Right renal pelvis (tissue), 4 donors: ENCODE data around the gene KRT74. TPM values are rescaled to one million over a fixed set of nuclear protein-coding genes. Genes with fewer than 3 reads are reported as not detected.

Experiments used
- DNase-seq, 4 donors: peaks; one replicate each; pipeline ENCODE4 v3.0.0-alpha.2; 2013; ENCODE audit warnings: low read depth in 4 of 4, low spot score in 3 of 4, missing footprints in 1 of 4
- polyA plus RNA-seq, 4 donors: library from polyadenylated mRNA; unstranded; fragments of 120-200 nt; gene quantifications; one replicate each; pipeline ENCODE4 v1.2.1, GENCODE V29; 2013; ENCODE audit not compliant: insufficient read length in 4 of 4

The KRT74 gene
- polyA plus RNA-seq, 4 donors, result not detected

DNA sequence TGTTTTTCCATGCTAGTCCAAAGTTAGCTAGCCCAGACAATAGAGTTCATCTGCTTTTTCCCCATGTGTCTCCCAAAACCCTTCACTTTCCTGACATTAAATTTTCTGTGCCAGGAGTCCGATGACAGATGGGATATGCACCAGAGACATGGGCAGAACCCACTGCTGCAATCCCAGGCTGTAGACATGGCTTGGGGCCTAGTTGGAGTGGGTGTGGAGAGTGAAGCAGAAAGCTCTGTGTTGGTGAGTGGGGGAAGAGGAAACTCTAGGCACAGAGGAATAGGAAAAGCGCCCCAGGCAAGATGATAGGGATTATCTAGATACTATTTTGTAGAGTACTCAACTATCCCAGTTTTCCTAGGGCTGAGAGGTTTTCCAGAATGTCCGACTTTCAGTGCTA, 4.8 kb upstream of the KRT74 start:
- no peak for DNase-seq

DNA sequence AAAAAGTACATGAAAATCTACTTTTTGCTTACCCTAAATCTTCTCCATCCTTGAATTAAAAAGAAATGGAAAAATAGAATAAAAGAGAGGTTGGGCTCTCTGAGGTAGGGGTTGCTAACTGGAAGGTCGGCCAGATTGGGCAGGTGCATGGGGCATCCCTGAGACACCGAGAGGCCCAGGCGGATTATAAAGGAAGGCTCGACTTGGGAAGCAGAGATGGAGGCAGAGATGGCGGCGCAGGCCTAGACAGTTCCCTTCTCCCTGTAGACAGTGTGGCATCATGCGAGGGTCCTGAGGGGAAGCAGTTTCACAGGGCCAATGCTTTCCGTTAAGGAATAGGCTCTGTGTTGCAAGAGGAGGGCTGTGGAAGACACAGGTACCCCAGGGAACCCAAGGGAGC, 3.7 kb upstream of the KRT74 start:
- DNase-seq, result no peak

- no peak for DNase-seq
Measured at GRCh38 chr12:52575948-52576347, 2.3 kb upstream of the KRT74 start.

GRCh38 chr12:52575256-52575655, 1.6 kb upstream of the KRT74 start:
- no peak for DNase-seq

DNA sequence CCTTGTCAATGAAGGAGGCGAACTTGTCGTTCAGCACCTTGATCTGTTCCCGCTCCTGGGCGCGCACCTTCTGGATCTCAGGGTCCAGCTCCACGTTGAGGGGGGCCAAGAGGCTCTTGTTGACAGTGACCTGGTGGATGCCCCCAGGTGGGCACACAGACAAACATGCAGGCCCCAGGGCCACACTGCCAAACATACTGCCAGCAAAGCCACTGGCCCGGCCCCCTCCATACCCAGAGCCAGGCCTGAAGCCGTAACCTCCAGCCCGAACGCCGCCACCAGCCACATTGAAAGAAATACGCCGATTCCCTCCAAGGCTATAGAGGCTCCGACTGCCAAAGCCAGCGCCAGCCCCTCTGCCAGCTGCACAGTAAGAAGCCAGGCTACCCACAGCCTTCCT, 337 bp downstream of the KRT74 start:
- DNase-seq, result no peak

DNA sequence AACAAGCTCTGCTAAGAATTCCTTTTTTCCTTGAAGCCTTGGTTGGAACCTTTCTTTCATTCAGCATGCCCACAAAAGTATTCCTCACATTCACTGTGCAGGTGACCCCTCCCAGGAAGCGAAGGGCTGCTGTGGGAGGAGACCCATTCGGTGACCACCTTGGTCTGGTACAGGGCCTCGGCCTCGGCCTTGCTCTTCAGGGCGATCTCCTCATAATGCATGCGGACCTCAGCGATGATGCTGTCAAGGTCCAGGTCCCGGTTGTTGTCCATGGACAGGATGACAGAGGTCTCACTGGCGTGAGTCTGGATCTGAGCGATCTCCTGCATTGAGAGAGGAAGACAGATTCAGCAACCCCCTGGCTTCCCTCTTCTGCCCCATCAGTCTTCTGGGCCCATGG, 3.1 kb downstream of the KRT74 start:
- no peak for DNase-seq

DNA sequence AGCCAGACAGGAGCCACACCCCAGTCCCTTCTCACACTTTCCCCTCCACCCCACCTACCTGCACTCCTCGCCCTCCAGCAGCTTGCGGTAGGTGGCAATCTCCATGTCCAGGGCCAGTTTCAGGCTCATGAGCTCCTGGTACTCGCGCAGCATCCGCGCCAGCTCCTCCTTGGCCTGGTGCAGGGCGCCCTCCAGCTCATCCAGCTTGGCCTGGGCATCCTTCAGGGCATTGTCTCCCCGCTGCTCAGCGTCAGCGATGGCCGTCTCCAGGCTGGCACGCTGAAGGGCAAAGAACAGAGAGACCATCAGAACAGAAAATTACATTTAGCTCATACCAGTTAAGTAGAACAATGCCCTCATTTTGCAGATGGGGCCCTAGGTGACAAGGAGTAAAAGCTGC, 5.5 kb downstream of the KRT74 start:
- no peak for DNase-seq

DNA sequence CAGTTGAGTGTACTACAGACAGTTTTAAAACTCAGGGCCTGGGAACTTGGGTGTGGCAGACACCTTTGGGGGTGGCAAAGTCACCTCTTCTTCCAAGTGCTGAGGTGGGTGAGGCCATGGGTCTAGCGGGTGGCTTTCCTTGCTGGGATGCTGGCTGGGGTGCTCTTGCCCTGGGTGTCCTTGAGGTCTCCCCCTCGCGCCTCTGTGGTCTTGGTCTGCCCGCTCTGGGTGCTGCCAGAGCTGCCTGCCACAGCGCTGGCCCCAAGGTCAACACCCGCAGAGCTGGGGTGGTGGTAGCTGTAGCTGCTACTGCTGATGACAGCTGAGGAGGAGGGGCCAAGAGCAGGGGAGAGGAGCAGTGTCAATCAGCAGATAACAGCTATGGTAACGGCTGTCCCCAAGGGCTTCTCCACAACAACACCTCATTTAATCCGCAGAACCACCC, 6.8 kb downstream of the KRT74 start:
- DNase-seq, result no peak

DNA sequence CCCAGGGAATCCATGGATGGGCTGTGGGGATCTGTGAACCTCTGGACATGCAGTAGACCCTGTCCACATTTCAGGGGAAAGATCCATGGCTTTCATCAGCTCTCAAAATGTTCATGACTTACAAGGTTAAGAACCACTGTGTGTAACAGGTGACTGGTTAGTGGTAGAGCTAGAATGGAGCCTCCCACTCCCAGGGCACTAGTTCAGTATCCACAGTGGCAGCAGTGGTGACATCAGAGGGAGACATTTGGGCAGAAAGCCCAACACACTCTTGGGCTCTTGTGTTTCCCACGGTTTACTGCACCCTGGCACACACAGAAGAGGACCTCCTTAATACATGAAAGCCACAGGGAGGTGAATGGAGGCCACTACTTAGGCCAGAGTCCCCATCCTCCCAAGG, 9.1 kb downstream of the KRT74 start:
- no peak for DNase-seq

GRCh38 chr12:52561880-52562449, 11.7 kb downstream of the KRT74 start:
- DNase-seq, result no peak

- no peak for DNase-seq
Measured at GRCh38 chr12:52559979-52560378, 13.7 kb downstream of the KRT74 start.

DNA sequence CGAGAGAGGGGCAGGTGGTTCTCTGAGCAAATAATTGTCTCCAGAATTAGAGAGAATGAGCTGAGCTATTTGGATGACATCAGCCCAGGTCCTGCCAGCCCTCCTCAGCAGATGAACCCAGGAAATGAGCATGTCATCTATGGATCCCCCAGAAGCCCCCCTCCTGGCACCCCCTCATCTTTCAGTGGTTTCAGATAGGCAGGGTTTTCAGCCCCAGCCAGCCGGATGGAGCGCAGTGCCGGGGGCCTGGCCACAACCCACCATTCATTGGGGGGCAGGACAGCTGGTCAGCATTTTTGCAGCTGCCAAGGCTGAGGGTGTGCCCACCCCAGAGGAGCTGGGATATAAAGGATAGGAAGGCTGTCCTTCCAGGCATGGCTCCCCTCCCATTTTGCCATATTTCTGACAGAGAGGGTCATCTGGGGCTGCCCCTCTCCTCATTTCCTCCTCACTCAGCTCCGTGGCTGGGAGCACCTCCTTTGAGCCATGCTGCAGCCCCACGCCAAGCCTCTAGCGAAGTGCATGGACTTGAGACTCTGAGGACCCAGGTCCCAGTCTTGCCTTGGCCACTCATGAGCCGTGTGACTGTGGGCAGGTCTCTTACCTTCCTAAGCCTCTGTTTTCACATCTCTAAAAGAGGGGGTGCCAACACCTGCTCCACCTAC, 14.7 kb downstream of the KRT74 start:
- no peak for DNase-seq

GRCh38 chr12:52557476-52557875, 16.2 kb downstream of the KRT74 start:
- DNase-seq, result no peak

- no peak for DNase-seq
Measured at GRCh38 chr12:52555577-52555976, 18.1 kb downstream of the KRT74 start.

GRCh38 chr12:52552681-52553195, 20.9 kb downstream of the KRT74 start, which contains the start of gene KRT71:
KRT71 (minus strand) TSS chr12:52553145; CDS start chr12:52553077, 68 bp downstream.
- DNase-seq, result no peak

DNA sequence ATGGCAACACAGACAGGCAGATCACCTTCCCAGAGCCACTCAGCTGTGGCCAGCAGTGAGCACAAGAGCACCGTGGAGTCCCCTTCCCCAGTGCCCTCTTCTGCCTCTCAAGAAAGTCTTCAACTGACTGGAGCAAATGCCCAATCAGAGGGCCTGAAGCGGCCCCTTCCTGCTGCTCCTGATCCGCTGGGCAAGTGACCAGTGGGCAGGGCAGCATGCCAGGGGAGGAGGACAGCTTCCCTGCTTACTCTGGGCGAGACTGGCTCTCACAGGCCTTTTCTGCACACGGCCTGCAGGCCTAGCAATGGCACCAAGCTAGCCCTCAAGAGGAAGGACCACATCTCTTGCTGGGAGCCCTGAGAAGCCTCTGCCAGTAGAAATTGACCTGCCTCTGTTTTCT, 21.6 kb downstream of the KRT74 start:
- no peak for DNase-seq

DNA sequence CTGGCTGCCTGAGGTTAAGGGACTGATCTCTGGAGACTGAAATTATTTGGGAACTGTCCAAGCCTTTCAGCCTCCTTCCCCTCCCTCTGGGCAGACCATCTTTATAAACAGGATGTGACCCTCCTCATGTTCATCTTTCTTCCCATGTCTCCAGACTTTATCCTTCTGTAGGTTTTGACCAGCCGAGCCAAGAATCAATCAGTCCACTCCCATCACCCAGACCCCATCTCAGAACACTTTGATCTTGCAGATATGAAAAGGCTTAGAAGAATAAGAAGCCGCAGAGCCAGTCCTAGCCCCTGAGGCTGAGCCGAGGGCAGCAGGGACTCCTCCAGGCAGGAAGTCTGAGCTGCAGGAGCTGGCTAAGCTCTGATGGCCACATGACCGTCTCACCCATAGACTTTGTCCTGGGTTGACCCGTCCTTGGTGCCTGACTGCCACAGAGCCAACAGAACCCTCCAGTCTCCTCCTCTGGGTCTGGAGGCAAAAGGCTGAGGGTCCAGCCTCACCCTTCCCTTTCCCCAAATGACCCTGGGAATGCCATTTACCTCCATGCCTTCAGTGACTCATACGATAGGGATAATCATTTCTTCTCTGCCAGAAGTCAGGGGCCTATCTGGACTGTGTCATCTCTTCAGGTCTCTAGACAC, 22.3 kb downstream of the KRT74 start:
- DNase-seq, result no peak

- no peak for DNase-seq
Measured at GRCh38 chr12:52546126-52546525, 27.5 kb downstream of the KRT74 start.

DNA sequence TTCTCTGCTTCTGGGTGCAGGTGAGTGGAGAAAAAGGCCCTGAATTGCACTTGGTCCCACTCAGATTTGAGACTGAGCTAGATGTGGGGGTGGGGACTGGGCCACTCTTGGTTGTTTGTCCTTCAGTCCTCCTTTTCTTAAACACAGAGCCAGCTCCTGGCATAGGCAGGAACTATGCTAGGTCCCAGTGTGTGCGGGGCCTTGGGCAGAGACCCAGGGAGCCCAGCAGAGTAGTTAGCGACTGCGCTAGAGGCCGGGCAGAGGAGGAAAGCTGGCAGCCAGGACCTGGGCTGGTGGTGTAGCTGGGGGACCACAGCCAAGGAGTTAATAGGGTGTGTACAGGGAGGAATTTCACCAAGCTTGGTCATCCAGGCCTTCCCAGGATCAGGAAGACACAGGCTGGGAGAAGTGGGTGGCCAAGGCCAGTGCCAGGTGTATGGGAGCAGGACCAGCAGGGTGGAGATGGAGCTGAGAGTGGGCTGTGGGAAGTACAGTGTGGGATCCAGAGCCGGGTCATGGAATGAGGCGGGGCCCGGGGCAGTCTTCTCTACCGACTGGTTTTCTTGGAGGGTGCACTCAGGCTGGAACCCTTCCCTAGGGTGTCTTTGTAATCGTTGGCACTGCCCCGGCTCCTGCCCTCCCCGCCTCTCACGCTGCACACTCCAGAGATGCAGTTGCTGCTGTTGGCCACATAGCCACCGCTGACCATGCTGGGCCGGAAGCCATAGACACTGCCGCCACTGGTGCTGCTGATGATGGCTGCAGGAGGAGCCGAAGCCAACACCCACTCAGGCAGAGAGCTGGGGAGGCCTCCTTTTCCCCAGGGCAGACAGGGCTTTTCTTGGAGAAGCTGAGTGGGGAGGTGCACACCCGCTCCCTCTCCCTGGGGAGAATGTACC, 29.4 kb downstream of the KRT74 start:
- DNase-seq, result no peak

DNA sequence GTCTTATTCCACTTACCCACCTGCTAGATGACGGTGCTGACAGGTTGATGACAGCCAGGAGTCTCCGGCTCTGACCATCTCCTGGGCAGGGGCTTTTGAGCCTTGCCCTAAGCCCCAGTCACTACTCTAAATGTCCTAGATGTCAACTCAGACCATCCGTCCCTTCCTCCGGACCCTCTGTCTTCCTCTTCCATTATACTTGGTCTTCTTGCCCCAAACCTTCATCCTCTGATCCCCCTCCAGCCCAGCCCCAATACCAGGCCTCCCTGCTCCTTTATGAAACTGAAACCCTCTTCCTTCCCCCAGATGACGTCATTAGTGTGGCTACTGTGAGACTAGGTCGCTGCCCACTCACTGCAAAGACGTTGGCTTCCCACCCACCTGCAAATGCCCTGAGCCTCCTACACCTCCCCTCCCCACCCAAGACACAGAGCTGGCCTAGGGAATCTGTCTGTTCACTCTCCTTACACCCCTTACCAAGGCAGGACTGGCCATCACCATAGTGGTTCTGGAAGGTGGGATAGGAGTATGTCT, 30.8 kb downstream of the KRT74 start:
- DNase-seq, result no peak

- DNase-seq, result no peak
Measured at GRCh38 chr12:52542157-52542556, 31.5 kb downstream of the KRT74 start.
